Measurements from ENCODE around the gene LRRC37B. TPM values are rescaled to one million over a fixed set of nuclear protein-coding genes. Genes with fewer than 3 reads are reported as not detected.
"Not testable (repeated sequence)": the region's sequence is repeated elsewhere in the genome, so short reads cannot be mapped to it uniquely, and the experiment has no call there.

LRRC37B gene
- total RNA-seq, 4 donors from 2014 or later, result 5.8 to 14.9 (median 9.7) TPM

DNA sequence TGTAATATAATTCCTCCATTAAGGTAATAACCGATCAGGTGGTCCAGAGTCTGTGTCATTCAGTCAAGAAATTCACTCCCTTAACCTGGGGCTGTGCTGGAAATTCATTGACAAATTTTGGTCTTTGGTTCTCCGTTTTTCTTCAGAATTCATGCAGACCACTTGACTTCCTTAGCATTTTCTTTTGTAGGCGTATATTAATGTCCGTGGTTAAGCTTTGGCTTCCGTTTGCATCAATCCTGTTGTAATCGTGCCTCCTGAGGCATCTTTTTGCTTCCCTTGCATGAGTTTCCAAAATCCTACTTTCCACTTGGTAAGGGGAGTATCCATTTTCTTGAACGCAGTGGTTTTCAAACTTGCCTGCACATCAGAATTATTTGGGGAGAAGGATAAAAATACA, 9.0 kb downstream of the LRRC37B start:
- no peaks in the 10 kb centered on the region for H3K27me3 ChIP-seq
- peaks cover 0 to 20% (median 0%) of the 10 kb centered on the region in 3 donors for H3K4me1 ChIP-seq
- TF ChIP-seq, protein P1, sequence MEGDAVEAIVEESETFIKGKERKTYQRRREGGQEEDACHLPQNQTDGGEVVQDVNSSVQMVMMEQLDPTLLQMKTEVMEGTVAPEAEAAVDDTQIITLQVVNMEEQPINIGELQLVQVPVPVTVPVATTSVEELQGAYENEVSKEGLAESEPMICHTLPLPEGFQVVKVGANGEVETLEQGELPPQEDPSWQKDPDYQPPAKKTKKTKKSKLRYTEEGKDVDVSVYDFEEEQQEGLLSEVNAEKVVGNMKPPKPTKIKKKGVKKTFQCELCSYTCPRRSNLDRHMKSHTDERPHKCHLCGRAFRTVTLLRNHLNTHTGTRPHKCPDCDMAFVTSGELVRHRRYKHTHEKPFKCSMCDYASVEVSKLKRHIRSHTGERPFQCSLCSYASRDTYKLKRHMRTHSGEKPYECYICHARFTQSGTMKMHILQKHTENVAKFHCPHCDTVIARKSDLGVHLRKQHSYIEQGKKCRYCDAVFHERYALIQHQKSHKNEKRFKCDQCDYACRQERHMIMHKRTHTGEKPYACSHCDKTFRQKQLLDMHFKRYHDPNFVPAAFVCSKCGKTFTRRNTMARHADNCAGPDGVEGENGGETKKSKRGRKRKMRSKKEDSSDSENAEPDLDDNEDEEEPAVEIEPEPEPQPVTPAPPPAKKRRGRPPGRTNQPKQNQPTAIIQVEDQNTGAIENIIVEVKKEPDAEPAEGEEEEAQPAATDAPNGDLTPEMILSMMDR (IDR thresholded peaks at IDR 0.05), result no peak
- TF ChIP-seq POLR2A (IDR thresholded peaks at IDR 0.05), result no peak
- no peak overlapping the region for H3K4me3 ChIP-seq
- H3K27ac ChIP-seq, result no peak overlapping the region
- DNase-seq, result no peak
- peaks cover 0 to 37% (median 0%) of the 10 kb centered on the region in 3 donors for H3K36me3 ChIP-seq
- WGBS, 2 donors, result 76% methylated on average over 7 of the region's 7 CpGs
- no peaks in the 10 kb centered on the region for H3K9me3 ChIP-seq
- intact Hi-C loops (cut with DNase I), result no loop called here

DNA sequence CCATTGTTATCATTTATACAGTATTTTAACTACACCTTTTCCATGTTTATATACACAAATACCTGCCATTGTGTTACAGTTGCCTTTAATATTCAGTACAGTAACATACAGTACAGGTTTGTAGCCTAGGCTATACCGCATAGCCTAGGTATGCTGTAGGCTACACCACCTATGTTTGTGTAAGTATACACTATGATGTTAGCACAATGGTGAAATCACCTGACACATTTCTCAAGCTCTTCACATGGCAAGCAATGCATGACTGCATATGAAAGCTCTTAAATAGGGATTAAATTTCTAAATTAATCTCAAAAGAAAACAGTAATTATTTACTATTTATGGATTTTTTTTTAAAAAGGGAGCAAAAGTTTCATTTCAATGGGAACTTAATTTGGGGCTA, 12.0 kb downstream of the LRRC37B start:
- DNase-seq, result no peak
- intact Hi-C loops (cut with DNase I), result no loop called here
- Histone ChIP-seq H3K4me1 (peaks cover 0 to 10% (median 0%) of the 10 kb centered on the region in 3 donors), H3K9me3 (no peaks in the 10 kb centered on the region), H3K36me3 (peaks cover 0 to 55% (median 0%) of the 10 kb centered on the region in 3 donors), H3K4me3 (no peak overlapping the region), H3K27me3 (no peaks in the 10 kb centered on the region), H3K27ac (no peak overlapping the region)
- no peak for TF ChIP-seq POLR2A (IDR thresholded peaks at IDR 0.05)
- TF ChIP-seq, protein P1 (IDR thresholded peaks at IDR 0.05), result no peak
- WGBS, 2 donors, result 92 to 100% methylated on average over 1 of the region's 1 CpG

DNA sequence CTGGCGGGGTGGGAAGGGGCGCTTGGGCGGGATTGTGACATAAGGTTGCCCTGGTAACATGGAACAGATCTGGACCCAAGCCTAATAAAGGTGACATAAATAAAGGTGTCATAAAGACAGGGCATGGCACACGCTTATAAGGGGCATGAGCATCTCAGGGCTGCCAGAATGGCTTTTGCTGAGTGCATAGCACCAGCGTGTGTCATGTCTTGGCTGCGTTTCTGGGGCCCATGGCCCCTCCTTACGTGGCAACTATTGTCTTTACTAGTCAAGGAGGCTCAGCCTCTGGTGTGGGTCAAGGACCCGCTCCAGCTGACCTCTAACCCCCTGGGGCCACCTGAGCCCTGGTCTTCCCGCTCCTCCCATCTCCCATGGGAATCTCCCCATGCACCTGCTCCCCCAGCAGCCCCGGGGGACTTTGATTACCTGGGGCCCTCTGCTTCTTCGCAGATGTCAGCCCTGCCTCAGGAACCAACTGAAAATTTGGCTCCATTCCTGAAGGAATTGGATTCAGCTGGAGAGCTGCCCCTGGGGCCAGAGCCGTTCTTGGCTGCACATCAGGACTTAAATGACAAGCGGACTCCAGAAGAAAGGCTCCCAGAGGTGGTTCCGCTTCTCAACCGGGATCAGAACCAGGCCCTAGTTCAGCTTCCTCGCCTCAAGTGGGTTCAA, 13.9 kb downstream of the LRRC37B start:
- no peak for TF ChIP-seq POLR2A (IDR thresholded peaks at IDR 0.05)
- TF ChIP-seq, protein P1 (IDR thresholded peaks at IDR 0.05), result no peak
- H3K27ac ChIP-seq, result no peak overlapping the region
- no peaks in the 10 kb centered on the region for H3K27me3 ChIP-seq
- H3K9me3 ChIP-seq, result no peaks in the 10 kb centered on the region
- no peak overlapping the region for H3K4me3 ChIP-seq
- peaks cover 0 to 62% (median 0%) of the 10 kb centered on the region in 3 donors for H3K36me3 ChIP-seq
- no peak for DNase-seq
- intact Hi-C loops (cut with DNase I), result no loop called here
- peaks cover 0 to 10% (median 0%) of the 10 kb centered on the region in 3 donors for H3K4me1 ChIP-seq
- 67 to 68% methylated on average over 5 to 12 of the region's 16 CpGs for WGBS, 2 donors

DNA sequence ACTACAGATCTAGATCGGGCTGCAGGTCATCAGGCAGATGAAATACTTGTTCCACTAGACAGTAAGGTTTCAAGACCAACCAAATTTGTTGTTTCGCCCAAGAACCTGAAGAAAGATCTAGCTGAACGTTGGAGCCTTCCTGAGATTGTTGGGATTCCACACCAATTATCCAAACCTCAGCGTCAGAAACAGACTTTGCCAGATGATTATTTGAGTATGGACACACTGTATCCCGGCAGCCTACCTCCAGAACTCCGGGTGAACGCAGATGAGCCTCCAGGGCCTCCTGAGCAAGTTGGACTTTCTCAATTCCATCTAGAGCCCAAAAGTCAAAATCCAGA, 14.4 kb downstream of the LRRC37B start:
- no peak for DNase-seq
- 79 to 90% methylated on average over 5 to 7 of the region's 7 CpGs for WGBS, 2 donors
- H3K27me3 ChIP-seq, result no peaks in the 10 kb centered on the region
- no peaks in the 10 kb centered on the region for H3K9me3 ChIP-seq
- TF ChIP-seq POLR2A (IDR thresholded peaks at IDR 0.05), result no peak
- TF ChIP-seq, protein P1 (IDR thresholded peaks at IDR 0.05), result no peak
- intact Hi-C loops (cut with DNase I), result no loop called here
- no peak overlapping the region for H3K27ac ChIP-seq
- H3K4me1 ChIP-seq, result peaks cover 0 to 10% (median 0%) of the 10 kb centered on the region in 3 donors
- no peak overlapping the region for H3K4me3 ChIP-seq
- H3K36me3 ChIP-seq, result peaks cover 0 to 67% (median 0%) of the 10 kb centered on the region in 3 donors

DNA sequence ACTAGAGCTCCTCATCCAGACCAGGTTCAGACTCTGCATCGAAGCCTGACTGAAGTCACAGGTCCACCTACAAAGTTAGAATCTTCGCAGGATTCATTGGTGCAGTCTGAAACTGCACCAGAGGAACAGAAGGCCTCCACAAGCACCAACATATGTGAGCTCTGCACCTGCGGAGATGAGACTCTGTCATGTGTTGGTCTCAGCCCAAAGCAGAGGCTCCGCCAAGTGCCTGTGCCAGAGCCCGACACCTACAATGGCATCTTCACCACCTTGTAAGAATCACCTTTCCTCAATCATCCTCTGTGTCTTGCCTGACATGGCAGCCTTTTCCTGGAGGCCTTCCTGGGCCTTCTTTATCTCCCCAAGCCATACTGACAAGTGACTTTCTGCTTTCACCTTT, 15.4 kb downstream of the LRRC37B start:
- intact Hi-C loops (cut with DNase I); H3K4me3 ChIP-seq; H3K9me3 ChIP-seq; H3K27ac ChIP-seq; H3K27me3 ChIP-seq; DNase-seq: not testable (repeated sequence)
- Histone ChIP-seq H3K36me3 (peaks cover 0 to 74% (median 0%) of the 10 kb centered on the region in 3 donors), H3K4me1 (peaks cover 0 to 10% (median 0%) of the 10 kb centered on the region in 3 donors)
- WGBS, 2 donors, result 90 to 93% methylated on average over 2 to 3 of the region's 5 CpGs

DNA sequence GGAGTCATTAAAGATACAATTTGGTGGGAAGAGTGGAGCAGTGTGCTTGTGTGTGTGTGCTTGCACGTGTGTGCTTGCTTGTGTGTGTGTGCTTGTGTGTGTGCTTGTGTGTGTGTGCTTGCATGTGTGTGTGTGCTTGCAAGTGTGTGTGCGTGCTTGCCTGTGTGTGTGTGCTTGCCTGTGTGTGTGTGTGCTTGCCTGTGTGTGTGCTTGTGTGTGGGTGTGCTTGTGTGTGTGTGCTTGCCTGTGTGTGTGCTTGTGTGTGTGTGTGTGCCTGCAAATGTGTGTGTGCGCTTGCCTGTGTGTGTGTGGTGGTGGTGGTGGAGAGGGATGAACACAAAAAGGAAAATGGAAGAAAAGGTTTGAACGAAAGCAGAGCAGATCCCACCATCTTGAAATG, 20.1 kb downstream of the LRRC37B start:
- intact Hi-C loops (cut with DNase I), result not testable (repeated sequence)

More for the DNA sequence above, 20.1 kb downstream of the LRRC37B start:
- not testable (repeated sequence) for H3K4me1 ChIP-seq, H3K4me3 ChIP-seq, H3K27me3 ChIP-seq, H3K27ac ChIP-seq, DNase-seq, H3K9me3 ChIP-seq
- peaks cover 0 to 35% (median 0%) of the 10 kb centered on the region in 3 donors for H3K36me3 ChIP-seq
- 92 to 97% methylated on average over 4 of the region's 4 CpGs for WGBS, 2 donors
